DND-41 (cell line): ENCODE results near the gene MYCBPAP.
A peak's percentile ranks its signal among the peaks of the same experiment; 100 is the strongest.

Source experiments
- ATAC-seq: fragments of 200-7000 bp; cut with Tn5 transposase; 3 replicates; pipeline ENCODE4 v1.9.1; 2021; ENCODE audit warnings: low read depth; ENCODE audit not compliant: insufficient read depth
- DNase-seq: peaks from one replicate; pipeline ENCODE4 v3.0.0-alpha.2; 2020
- H2AFZ ChIP-seq: 2 replicates; pipeline ENCODE4 v1.6.0; 2012; ENCODE audit warnings: low read depth, low read length
- H3K27ac ChIP-seq: 2 replicates; pipeline ENCODE4 v1.5.1; 2012; ENCODE audit warnings: low read length, inconsistent platforms
- H3K27me3 ChIP-seq: fragments of 200-600 bp; sonication (generic); 2 replicates; pipeline ENCODE4 v1.6.0; 2012; ENCODE audit warnings: low read length, mild to moderate bottlenecking, inconsistent platforms; ENCODE audit not compliant: insufficient read depth, poor library complexity
- H3K36me3 ChIP-seq: 2 replicates; pipeline ENCODE4 v1.5.1; 2012; ENCODE audit warnings: low read length, inconsistent platforms; ENCODE audit not compliant: insufficient read depth
- H3K4me1 ChIP-seq: 2 replicates; pipeline ENCODE4 v1.5.1; 2012; ENCODE audit warnings: mild to moderate bottlenecking, low read length; ENCODE audit not compliant: insufficient read depth
- H3K4me2 ChIP-seq: 2 replicates; pipeline ENCODE4 v1.6.0; 2012; ENCODE audit warnings: mild to moderate bottlenecking, moderate library complexity, low read length, inconsistent platforms; ENCODE audit not compliant: insufficient read depth
- H3K4me3 ChIP-seq, 2 experiments: fragments of 200-600 bp in 1 of 2; shearing (Covaris generic) in 1 of 2; 2 replicates each; pipeline ENCODE4 v1.5.1; 2012 to 2016; ENCODE audit warnings: inconsistent platforms in 2 of 2, low read length in 2 of 2, mild to moderate bottlenecking in 2 of 2, low read depth in 1 of 2, moderate library complexity in 1 of 2
- H3K79me2 ChIP-seq: 2 replicates; pipeline ENCODE4 v1.6.0; 2012; ENCODE audit warnings: low read length, inconsistent platforms; ENCODE audit not compliant: insufficient read depth
- H3K9ac ChIP-seq: 2 replicates; pipeline ENCODE4 v1.6.0; 2012; ENCODE audit warnings: low read depth, mild to moderate bottlenecking, inconsistent platforms, low read length, moderate library complexity
- H3K9me3 ChIP-seq: 2 replicates; pipeline ENCODE4 v1.5.1; 2012; ENCODE audit warnings: low read length, moderate library complexity, mild to moderate bottlenecking, inconsistent platforms; ENCODE audit not compliant: insufficient read depth, severe bottlenecking
- H4K20me1 ChIP-seq: 2 replicates; pipeline ENCODE4 v1.6.0; 2012; ENCODE audit warnings: low read length; ENCODE audit not compliant: insufficient read depth
- EZH2 ChIP-seq: IDR thresholded peaks from 3 replicates; pipeline ENCODE4 v1.6.1; 2012; ENCODE audit warnings: borderline replicate concordance, low read depth, mild to moderate bottlenecking, moderate library complexity, low read length, inconsistent platforms; ENCODE audit not compliant: severe bottlenecking
- TF ChIP-seq, protein P1 (sequence below): IDR thresholded peaks from 2 replicates; pipeline ENCODE4 v1.5.1; 2012; ENCODE audit warnings: borderline replicate concordance, low read length, moderate library complexity, mild to moderate bottlenecking; ENCODE audit not compliant: poor library complexity, severe bottlenecking; ENCODE audit errors: extremely low read depth

Gene MYCBPAP

DNA sequence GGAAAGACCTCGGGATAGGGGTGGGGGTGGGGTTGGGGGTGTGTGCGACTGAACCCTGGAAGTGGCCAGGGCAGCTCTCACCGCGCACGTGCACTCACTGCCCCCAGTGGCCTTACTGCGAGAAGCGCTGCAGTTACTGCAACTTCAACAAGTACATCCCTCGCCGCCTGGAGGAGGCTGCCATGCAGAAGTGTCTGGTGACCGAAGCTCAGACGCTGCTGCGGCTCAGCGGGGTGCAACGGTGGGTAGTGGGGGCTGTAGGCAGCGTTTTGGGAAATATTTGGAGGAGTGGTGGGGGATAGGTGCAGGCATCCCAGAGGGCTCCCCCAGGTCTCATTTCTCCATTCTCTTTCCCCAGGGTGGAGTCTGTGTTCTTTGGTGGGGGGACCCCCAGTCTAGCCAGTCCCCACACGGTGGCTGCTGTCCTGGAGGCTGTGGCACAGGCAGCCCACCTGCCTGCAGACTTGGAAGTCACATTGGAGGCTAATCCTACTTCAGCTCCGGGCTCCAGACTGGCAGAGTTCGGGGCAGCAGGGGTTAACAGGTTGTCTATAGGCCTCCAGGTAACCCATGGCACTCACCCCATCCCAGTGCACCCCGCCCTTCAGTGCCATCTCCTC lies 28.6 kb upstream of the MYCBPAP start:
- Histone ChIP-seq H3K9me3 (no peaks in the 10 kb centered on the region), H3K4me2 (peak overlapping the region; percentile 83), H4K20me1 (peaks cover 17% of the 10 kb centered on the region; the same call in 1 of the 2 replicates), H3K9ac (peak overlapping the region; percentile 72), H3K36me3 (peaks cover 47% of the 10 kb centered on the region), H2AFZ (peak overlapping the region; percentile 93), H3K4me3 (peak overlapping the region; percentile 66 to 70; a peak in 3 of 4 replicates), H3K27me3 (no peaks in the 10 kb centered on the region), H3K79me2 (peaks cover 38% of the 10 kb centered on the region), H3K4me1 (peaks cover 29% of the 10 kb centered on the region), H3K27ac (peak overlapping the region; percentile 53)
- DNase-seq (peak; percentile 79), ATAC-seq (peak; percentile 67)
- TF ChIP-seq, protein P1, sequence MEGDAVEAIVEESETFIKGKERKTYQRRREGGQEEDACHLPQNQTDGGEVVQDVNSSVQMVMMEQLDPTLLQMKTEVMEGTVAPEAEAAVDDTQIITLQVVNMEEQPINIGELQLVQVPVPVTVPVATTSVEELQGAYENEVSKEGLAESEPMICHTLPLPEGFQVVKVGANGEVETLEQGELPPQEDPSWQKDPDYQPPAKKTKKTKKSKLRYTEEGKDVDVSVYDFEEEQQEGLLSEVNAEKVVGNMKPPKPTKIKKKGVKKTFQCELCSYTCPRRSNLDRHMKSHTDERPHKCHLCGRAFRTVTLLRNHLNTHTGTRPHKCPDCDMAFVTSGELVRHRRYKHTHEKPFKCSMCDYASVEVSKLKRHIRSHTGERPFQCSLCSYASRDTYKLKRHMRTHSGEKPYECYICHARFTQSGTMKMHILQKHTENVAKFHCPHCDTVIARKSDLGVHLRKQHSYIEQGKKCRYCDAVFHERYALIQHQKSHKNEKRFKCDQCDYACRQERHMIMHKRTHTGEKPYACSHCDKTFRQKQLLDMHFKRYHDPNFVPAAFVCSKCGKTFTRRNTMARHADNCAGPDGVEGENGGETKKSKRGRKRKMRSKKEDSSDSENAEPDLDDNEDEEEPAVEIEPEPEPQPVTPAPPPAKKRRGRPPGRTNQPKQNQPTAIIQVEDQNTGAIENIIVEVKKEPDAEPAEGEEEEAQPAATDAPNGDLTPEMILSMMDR: peak; percentile 70
- no peak for TF ChIP-seq EZH2

DNA sequence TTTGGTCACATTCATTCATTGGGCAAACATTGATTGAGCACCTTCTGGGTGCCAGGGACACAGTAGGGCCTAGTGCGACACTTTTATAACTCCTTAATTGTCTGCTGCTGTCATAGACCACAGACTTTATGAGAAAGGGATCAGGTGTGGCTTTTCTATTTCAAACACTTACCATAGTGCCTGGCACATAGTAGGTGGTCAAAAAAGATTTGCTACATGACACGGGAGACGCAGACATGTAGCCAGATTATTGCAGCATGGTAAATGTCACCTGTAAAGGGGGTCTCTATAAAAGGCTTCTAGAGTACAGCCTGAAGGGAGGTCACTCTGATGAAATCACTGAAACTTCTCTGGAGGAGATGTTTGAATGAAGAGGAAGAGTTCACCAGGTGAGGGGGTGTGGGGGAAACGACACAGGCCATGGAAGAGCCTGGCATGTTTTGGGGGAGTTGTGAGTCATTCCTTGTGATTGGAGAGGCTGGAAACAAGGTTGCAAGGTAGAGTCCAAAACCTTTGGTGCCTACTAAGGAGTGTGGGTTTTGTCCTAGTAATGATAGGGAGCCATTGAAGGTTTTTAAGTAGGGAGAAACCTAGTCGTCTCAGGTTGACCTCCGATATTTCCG lies 28.0 kb upstream of the MYCBPAP start:
- TF ChIP-seq, protein P1: no peak
- no peak for TF ChIP-seq EZH2
- no peak overlapping the region for H2AFZ ChIP-seq
- H3K4me2 ChIP-seq: peak overlapping the region; percentile 83
- H3K79me2 ChIP-seq: peaks cover 38% of the 10 kb centered on the region
- H4K20me1 ChIP-seq: peaks cover 17% of the 10 kb centered on the region; the same call in 1 of the 2 replicates
- H3K9me3 ChIP-seq: no peaks in the 10 kb centered on the region
- H3K27me3 ChIP-seq: no peaks in the 10 kb centered on the region
- peaks cover 53% of the 10 kb centered on the region for H3K36me3 ChIP-seq
- ATAC-seq (no peak), DNase-seq (no peak)
- H3K4me3 ChIP-seq: peak overlapping the region; percentile 66 to 70; a peak in 3 of 4 replicates
- peak overlapping the region; percentile 34 for H3K27ac ChIP-seq
- peaks cover 29% of the 10 kb centered on the region for H3K4me1 ChIP-seq
- H3K9ac ChIP-seq: peak overlapping the region; percentile 72

- no peaks in the 10 kb centered on the region for H3K9me3 ChIP-seq
- peaks cover 38% of the 10 kb centered on the region for H3K79me2 ChIP-seq
- H3K4me2 ChIP-seq: peak overlapping the region; percentile 83; the same call in 1 of the 2 replicates
- DNase-seq (no peak), ATAC-seq (no peak)
- no peak overlapping the region for H3K9ac ChIP-seq
- H2AFZ ChIP-seq: no peak overlapping the region
- peaks cover 60% of the 10 kb centered on the region for H3K36me3 ChIP-seq
- no peaks in the 10 kb centered on the region for H3K27me3 ChIP-seq
- peaks cover 17% of the 10 kb centered on the region; the same call in 1 of the 2 replicates for H4K20me1 ChIP-seq
- TF ChIP-seq EZH2: no peak
- TF ChIP-seq, protein P1: no peak
- H3K4me1 ChIP-seq: peaks cover 29% of the 10 kb centered on the region
- no peak overlapping the region for H3K4me3 ChIP-seq
- H3K27ac ChIP-seq: no peak overlapping the region
These were observed 27.3 kb upstream of the MYCBPAP start for GRCh38 chr17:50480854-50481490.
